Measurements from ENCODE around the gene RAB40C.

Gene RAB40C

GRCh38 chr16:559411-560203, 30.3 kb upstream of the RAB40C start:
- FAIRE-seq, result no peak

- FAIRE-seq, result no peak
These were observed 29.6 kb upstream of the RAB40C start, which contains the start of gene PRR35 for GRCh38 chr16:560204-560700. Gene PRR35 (plus strand): TSS chr16:560394. CDS start chr16:563295, 2,901 bp downstream.

- FAIRE-seq, result no peak
These were observed 29.0 kb upstream of the RAB40C start for GRCh38 chr16:560701-561412.

GRCh38 chr16:561413-561794, 28.5 kb upstream of the RAB40C start:
- no peak for FAIRE-seq

- FAIRE-seq, result no peak
These were observed 27.6 kb upstream of the RAB40C start for GRCh38 chr16:561957-562938.

- no peak for FAIRE-seq
These were observed 26.7 kb upstream of the RAB40C start for GRCh38 chr16:563072-563644.

GRCh38 chr16:564690-565418, 25.0 kb upstream of the RAB40C start:
- FAIRE-seq, result no peak

GRCh38 chr16:565419-566330, 24.2 kb upstream of the RAB40C start:
- no peak for FAIRE-seq

- no peak for FAIRE-seq
These were observed 23.1 kb upstream of the RAB40C start, which contains the start of gene NHLRC4 for GRCh38 chr16:566475-567372. Gene NHLRC4 (plus strand): TSS chr16:567005. CDS start chr16:568048, 1,043 bp downstream.

GRCh38 chr16:567373-568256, 22.3 kb upstream of the RAB40C start:
- no peak for FAIRE-seq

GRCh38 chr16:568401-569258, 21.2 kb upstream of the RAB40C start:
- no peak for FAIRE-seq

GRCh38 chr16:569445-570254, 20.2 kb upstream of the RAB40C start, which contains the start of gene PIGQ:
Gene PIGQ (plus strand): TSS chr16:569968. CDS start chr16:574075, 4,107 bp downstream.
- no peak for FAIRE-seq

- FAIRE-seq, result no peak
These were observed 16.8 kb upstream of the RAB40C start for GRCh38 chr16:572865-573650.

GRCh38 chr16:574021-574760, 15.7 kb upstream of the RAB40C start:
- FAIRE-seq, result no peak
